GM19193 (cell line): Measurements from ENCODE around the gene BMPR1A.

ENCODE experiments used
- POLR2A ChIP-seq: IDR thresholded peaks from 4 replicates; pipeline ENCODE4 v1.6.1; 2011; ENCODE audit not compliant: insufficient read depth, insufficient read length; ENCODE audit errors: extremely low read depth

The BMPR1A gene

DNA sequence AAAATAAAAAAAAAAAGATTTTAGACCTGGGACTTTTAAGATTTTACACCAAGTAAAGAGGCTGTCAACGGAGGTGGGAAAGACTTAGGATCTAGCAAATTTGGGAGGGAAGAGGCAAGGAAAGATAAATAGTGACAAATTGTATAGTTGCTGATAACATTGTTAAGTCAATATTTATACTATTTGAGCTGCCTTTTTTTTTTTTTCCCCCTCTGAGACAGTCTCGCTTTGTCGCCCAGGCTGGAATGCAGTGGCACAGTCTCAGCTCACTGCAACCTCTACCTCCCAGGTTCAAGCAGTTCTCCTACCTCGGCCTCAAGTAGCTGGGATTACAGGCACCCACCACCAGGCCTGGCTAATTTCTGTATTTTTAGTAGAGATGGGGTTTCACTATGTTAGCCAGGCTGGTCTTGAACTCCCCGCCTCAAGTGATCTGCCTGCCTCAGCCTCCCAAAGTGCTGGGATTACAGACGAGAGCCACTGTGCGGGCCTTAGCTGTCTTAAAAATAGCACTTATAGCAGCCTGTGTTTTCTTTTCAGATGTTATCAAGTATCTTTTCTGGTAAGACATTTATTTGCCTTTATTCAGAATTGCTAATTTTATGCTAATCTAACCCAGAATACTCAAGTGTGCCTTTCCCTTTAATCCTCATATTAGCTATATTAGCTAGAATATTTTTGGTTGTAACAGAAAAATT is 106.5 kb downstream of the BMPR1A start:
- TF ChIP-seq POLR2A, result no peak

DNA sequence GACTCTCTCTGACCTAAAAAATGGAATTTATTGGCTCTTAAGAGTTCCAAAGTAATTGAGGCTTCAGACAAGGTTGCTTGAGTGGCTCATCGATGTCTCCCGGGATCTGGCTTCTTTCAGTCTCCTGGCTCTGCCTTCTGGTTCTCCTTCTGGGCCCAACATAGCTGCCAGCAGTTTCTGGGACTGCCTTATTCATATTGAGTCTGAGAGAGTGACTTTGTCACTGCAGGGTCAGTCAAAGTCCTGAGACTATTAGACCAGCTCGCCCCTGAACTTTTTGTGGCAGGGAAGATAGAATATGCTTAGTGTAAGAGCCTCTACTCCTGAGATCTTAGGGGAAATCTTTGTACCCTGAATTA is 107.0 kb downstream of the BMPR1A start:
- no peak for TF ChIP-seq POLR2A

DNA sequence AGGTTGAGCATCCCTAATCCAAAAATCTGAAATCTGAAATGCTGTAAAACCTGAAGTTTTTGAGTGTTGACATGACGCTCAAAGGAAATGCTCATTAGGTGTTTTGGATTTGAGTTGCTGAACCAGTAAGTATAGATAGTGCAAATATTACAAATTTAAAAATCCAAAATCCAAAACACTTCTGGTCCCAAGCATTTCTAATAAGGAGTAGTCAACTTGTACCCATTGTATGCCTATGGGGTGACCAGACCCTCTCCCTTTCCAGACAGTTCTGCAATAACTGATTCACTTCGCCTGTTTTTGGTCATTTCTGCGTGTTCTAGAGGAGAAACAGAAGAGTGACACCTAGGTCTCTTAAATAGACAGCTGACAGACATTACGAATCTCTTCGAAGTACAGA is 110.7 kb downstream of the BMPR1A start:
- no peak for TF ChIP-seq POLR2A

DNA sequence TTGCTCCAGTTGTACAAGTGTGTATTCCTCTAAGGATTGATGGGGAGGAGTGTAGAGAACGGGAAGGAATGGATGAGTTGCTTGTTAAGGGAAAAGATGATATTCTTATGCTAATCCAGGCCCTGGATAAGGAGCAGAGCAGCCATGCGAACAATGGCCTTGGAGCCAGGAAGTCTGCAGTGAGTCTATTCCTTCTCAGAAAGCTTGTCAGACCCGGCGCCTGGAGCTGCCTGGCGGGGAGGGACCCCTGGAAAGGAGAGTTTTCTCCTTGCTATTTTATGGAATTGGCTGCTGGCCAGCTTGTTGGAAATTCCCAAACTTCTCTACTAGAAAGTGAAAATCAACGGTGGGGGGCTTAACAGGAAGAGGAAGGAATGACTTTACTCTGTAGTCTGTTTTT is 111.9 kb downstream of the BMPR1A start:
- TF ChIP-seq POLR2A, result no peak

DNA sequence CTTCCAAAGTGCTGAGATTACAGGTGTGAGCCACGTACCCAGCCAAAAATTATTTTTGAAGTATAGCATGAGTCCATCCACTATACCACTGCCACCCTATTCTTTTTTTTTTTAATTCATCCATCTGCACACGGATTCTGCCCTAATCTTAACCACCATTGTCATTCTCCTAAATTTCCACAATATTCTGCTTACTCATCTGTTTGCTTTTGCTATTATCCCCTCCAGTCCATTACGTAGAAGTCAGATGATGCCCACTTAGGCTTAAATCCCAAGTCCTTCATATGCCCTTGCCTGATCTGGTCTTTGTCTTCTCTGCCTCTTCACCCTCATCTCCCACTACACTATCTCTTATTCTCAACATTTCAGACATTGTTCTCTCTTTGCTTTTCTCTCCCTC is 114.3 kb downstream of the BMPR1A start:
- TF ChIP-seq POLR2A, result no peak

DNA sequence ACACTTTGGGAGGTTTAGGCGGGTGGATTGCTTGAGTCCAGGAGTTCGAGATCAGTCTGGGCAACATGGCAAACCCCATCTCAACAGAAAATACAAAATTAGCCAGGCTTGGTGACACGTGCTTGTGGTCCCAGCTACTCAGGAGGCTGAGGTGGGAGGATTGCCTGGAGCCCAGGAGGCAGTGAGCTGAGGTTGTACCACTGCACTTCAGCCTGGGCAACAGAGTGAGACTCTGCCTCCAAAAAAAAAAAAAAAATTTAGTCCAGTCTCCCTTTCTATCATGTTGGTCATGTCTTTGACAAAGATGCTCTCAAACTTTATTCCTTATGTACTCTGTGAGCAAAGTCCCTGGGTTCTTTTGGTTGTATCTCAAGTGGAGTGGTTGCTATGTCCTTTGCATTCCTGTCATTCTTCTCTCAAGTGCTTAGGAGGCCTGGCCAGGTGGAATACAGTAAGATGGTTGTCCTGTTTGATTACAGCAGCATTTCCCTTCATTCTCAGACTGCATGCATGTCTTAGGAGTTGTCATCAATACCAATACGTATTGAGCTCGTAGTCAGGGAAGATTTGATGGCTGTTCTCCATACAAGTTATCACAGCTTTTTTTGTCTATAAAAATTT is 115.3 kb downstream of the BMPR1A start:
- TF ChIP-seq POLR2A, result no peak

DNA sequence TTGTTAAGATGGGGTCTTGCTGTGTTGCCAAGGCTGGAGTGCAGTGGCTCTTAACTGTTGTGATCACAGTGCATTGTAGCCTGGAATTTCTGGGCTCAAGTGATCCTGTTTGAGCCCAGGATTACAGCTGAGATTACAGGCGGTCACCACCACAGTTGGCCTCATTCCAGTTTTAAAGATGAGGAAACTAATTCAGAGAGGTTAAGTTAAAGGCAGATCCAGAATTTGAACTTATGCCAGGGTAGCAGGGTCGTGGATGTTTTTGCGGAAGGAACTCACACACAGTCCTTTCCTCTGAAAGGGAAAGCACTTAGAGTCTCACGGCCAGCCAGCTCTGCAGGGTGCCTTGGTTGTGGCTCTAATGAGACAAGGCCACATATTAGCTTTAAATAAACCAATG is 116.3 kb downstream of the BMPR1A start:
- no peak for TF ChIP-seq POLR2A

DNA sequence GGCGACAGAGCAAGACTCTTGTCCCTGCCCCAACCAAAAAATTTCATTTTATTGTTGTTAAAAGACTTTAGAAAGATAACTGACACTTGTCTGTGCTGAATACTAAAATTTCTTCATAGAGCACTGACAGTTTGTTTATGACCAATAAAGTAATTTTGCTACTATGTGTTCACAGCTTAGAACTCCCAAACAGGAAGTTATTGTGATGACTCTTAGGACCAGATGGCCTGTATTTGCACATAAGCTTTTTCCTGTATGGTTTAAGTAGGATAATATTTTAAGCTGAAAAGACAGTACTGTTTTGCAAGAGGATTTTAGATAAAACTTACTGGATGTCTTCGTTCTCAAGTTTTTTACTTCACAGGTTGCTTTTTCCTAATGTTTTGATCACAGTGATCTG is 120.3 kb downstream of the BMPR1A start:
- TF ChIP-seq POLR2A, result no peak

DNA sequence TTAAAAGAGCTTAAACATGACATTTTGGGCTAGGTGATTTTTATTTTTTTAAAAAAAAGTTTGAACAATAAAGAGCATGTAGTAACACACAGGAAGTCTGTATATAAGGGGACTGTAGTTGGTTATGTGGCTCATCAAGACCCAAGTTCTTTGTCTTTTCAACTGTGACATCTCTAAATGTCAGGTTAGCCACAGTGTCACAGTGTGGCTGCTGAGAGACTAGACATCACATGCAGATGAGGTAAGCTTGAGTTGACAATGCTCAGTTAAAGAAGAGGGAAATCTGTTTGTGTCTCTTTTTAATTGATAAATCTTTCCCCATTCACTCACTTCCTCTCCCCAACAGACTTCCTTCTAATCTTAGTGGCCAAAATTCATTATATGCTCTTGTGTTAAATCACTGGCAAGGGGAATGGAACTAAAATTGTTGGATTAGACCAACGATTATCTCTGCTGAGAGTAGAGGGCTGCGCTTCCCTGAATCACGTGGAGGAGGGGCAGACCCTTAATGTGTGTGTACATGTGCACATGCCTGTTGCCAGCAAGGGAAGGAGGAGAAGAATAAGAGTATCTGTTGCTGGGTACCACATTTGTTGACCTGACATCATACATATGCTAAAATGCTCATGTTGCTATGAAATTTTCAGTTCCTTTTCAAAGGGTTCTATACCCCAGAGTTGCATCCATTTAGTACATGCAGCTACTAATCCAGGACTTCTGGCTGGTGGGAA is 122.7 kb downstream of the BMPR1A start:
- TF ChIP-seq POLR2A, result no peak

DNA sequence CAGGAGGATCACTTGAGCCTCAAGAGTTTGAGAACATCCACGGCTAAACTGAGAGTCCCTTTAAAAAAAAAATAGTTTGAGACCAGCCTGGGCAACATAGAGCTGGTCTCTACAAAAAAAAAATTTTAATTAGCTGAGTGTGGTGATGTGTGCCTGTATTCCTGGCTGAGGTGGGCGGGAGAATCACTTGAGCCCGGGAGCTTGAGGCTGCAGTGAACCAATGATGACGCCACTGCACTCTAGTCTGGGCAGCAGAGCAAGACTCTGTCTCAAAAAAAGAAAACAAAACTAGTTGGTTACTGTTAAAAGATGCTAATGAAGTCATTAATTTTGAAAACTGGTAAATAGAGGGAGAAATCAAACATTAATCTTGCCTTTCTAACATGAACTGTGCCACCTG is 124.6 kb downstream of the BMPR1A start:
- TF ChIP-seq POLR2A, result no peak

DNA sequence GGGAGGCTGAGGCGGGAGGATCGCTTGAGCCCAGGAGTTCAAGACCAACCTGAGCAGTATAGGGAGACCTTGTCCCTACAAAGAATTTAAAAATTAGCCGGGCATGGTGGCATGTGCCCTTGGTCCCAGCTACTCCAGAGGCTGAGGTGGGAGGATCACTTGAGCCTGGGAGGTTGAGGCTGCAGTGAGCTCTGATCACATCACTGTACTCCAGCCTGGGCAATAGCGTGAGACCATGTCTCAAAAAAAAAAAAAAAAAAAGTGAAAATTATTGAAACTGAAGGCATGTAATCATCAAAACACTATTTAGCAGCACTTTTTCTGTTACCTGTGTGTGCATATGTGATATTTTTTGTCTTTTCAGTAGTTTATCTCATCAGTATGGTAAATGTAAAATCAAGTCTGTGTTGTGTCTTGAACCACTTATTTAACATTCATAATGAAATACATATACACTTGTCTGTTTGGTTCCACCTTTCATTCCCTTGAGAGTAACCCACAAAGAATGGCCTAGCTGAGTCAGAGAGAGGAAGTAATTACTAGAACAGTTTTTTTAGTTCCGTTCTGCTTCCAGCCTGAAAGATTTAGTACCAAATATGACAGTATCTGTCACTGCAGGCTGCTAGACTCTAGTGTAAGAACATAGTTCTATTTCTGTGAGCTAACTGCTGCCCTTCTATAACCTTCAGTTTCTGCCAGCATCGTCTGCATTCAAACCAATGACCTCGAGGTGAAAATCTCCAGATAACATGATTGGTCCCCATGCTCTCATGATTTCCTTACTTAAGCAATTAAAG is 132.4 kb downstream of the BMPR1A start:
- TF ChIP-seq POLR2A, result no peak

DNA sequence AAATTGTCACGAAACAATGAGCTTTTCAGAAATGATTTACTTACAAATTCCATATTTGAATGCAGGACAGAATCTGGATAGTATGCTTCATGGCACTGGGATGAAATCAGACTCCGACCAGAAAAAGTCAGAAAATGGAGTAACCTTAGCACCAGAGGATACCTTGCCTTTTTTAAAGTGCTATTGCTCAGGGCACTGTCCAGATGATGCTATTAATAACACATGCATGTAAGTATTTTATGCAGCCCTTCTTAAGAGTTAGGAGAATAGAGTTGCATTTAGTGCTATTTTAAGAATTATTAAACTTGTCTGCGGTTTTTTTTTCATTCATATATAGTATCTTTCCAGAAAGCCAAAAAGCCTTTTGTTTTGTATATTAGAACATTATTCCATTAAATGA is 133.6 kb downstream of the BMPR1A start:
- TF ChIP-seq POLR2A, result no peak

DNA sequence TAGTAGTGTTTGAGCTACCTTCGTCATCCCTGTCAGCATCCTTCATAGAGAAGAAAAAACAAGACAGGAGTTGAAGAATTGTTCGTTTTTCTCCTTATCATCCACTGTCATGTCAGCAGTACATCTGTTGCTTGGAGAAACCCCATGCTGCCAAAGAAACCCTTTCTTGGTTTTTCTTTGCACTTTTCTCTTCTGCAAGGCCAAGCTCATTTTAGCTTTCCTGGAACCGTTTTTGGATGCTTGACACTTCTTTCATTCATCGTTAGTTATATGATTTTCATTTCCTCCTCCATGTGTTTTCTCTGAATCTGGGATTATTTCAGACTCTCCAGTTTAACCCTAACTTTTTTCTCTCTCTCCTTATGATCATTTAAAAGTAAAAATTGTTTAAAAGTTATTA is 142.1 kb downstream of the BMPR1A start:
- TF ChIP-seq POLR2A, result no peak

DNA sequence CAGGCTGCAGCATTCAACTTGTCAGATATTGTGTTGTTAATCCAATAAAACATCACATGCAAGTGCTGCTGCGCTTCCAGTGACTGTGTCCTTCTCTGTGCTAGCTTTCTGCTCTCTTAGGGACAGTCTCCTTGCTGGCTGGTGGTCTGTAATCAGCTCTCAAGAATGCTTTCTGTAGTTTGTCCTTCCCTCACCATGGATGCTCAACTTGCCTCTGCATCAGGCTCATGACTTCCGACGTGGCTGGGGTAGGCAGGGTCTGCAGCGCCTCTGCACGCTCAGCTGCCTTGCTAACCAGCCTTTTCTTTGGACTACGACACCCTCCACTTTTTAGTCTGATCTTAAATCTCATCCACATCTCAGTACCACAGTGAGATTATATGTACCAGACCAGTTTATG is 142.7 kb downstream of the BMPR1A start:
- TF ChIP-seq POLR2A, result no peak

DNA sequence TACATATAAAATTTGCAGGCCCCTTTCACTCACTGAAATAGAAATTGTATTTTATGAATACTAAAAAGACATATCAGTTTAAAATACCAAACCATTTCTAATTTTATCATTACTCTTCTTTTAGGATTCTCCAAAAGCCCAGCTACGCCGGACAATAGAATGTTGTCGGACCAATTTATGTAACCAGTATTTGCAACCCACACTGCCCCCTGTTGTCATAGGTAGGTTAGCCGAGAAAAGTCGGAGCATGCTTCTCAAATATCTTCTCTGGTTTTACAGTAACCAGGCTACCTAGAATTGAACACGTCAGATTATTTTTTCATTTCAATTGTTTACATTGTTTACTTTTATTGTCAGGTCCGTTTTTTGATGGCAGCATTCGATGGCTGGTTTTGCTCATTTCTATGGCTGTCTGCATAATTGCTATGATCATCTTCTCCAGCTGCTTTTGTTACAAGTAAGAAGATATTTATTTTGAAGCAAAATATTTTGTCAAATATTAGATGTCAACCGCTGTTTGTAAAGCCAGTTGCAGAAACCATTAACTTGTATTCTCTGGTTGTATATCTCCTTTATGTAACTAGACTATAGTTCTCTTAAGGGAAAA is 143.4 kb downstream of the BMPR1A start:
- TF ChIP-seq POLR2A, result no peak
